Chondrocyte (in vitro differentiated cells): Measurements from ENCODE around the gene CDIPT. TPM values are rescaled to one million over a fixed set of nuclear protein-coding genes. Genes with fewer than 3 reads are reported as not detected.
A peak's percentile ranks its signal among the peaks of the same experiment; 100 is the strongest.

Source experiments
- DNase-seq: peaks from one replicate; pipeline ENCODE4 v3.0.0; 2021; ENCODE audit warnings: mixed read lengths, low spot score
- H3K27ac Mint-ChIP-seq: one replicate; pipeline ENCODE4 v1.8.0; 2021; ENCODE audit warnings: mild to moderate bottlenecking, moderate library complexity, mixed read lengths; ENCODE audit not compliant: unreplicated experiment
- H3K27me3 Mint-ChIP-seq: 2 replicates; pipeline ENCODE4 v1.8.0; 2021; ENCODE audit warnings: low read depth, mixed read lengths
- H3K36me3 Mint-ChIP-seq: 2 replicates; pipeline ENCODE4 v1.8.0; 2021; ENCODE audit warnings: low read depth, mixed read lengths
- H3K4me1 Mint-ChIP-seq: 2 replicates; pipeline ENCODE4 v1.8.0; 2021; ENCODE audit warnings: low read depth, mild to moderate bottlenecking, mixed read lengths
- H3K4me3 Mint-ChIP-seq: one replicate; pipeline ENCODE4 v1.8.0; 2021; ENCODE audit warnings: mild to moderate bottlenecking, moderate library complexity, mixed read lengths; ENCODE audit not compliant: unreplicated experiment
- H3K9me3 Mint-ChIP-seq: 2 replicates; pipeline ENCODE4 v1.8.0; 2021; ENCODE audit warnings: low read depth, mixed read lengths
- total RNA-seq: library from RNA; stranded (reverse); gene quantifications from 3 replicates; pipeline ENCODE4 v1.2.1, GENCODE V29; 2021
- TF ChIP-seq, protein P1 (sequence below): fragments of 200-600 bp; sonication (generic); IDR thresholded peaks from 2 replicates; pipeline ENCODE4 v1.5.0; 2021; ENCODE audit warnings: antibody characterized with exemption, mild to moderate bottlenecking, moderate library complexity

The CDIPT gene
- total RNA-seq, 1 donor from 2014 or later = 79.7 TPM

GRCh38 chr16:29909391-29909790 lies 46.4 kb upstream of the CDIPT start:
- DNase-seq = no peak
- no peaks in the 10 kb centered on the region for H3K9me3 Mint-ChIP-seq
- H3K27me3 Mint-ChIP-seq = no peaks in the 10 kb centered on the region
- no peak overlapping the region for H3K27ac Mint-ChIP-seq
- TF ChIP-seq, protein P1, sequence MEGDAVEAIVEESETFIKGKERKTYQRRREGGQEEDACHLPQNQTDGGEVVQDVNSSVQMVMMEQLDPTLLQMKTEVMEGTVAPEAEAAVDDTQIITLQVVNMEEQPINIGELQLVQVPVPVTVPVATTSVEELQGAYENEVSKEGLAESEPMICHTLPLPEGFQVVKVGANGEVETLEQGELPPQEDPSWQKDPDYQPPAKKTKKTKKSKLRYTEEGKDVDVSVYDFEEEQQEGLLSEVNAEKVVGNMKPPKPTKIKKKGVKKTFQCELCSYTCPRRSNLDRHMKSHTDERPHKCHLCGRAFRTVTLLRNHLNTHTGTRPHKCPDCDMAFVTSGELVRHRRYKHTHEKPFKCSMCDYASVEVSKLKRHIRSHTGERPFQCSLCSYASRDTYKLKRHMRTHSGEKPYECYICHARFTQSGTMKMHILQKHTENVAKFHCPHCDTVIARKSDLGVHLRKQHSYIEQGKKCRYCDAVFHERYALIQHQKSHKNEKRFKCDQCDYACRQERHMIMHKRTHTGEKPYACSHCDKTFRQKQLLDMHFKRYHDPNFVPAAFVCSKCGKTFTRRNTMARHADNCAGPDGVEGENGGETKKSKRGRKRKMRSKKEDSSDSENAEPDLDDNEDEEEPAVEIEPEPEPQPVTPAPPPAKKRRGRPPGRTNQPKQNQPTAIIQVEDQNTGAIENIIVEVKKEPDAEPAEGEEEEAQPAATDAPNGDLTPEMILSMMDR = no peak
- no peak overlapping the region for H3K4me3 Mint-ChIP-seq
- peaks cover 2% of the 10 kb centered on the region for H3K36me3 Mint-ChIP-seq
- H3K4me1 Mint-ChIP-seq = no peaks in the 10 kb centered on the region

DNA sequence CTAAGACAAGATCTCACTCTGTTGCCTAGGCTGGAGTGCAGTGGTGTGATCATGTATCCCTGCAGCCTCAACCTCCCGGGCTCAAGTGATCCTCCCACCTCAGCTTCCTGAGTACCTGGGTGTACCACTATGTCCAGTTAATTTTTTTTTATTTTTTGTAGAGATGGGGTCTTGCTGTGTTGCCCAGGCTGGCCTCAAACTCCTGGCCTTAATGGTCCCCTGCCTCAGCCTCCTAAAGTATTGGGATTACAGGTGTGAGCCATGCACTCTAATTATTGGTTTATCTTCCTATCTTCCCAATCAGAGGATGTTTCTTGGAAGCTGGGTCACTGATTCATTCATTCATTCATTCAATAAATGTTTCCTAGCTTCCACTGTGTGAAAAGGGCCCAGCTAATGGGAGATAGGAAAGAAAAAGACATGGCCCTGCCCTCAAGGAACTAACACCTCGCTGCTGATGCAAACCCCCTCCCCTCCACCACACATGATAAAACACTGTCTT lies 45.7 kb upstream of the CDIPT start:
- H3K27ac Mint-ChIP-seq = no peak overlapping the region

GRCh38 chr16:29907973-29908372 lies 44.9 kb upstream of the CDIPT start:
- Mint-ChIP-seq H3K4me1 (no peaks in the 10 kb centered on the region), H3K27me3 (no peaks in the 10 kb centered on the region), H3K27ac (no peak overlapping the region), H3K36me3 (no peaks in the 10 kb centered on the region), H3K9me3 (no peaks in the 10 kb centered on the region), H3K4me3 (no peak overlapping the region)
- peak; percentile 21 for DNase-seq
- TF ChIP-seq, protein P1 = no peak

More for the DNA sequence above, 45.7 kb upstream of the CDIPT start:
- H3K36me3 Mint-ChIP-seq = peaks cover 2% of the 10 kb centered on the region
- TF ChIP-seq, protein P1 = no peak
- no peaks in the 10 kb centered on the region for H3K27me3 Mint-ChIP-seq
- H3K9me3 Mint-ChIP-seq = no peaks in the 10 kb centered on the region
- no peak overlapping the region for H3K4me3 Mint-ChIP-seq
- DNase-seq = peak; percentile 2
- H3K4me1 Mint-ChIP-seq = no peaks in the 10 kb centered on the region

DNA sequence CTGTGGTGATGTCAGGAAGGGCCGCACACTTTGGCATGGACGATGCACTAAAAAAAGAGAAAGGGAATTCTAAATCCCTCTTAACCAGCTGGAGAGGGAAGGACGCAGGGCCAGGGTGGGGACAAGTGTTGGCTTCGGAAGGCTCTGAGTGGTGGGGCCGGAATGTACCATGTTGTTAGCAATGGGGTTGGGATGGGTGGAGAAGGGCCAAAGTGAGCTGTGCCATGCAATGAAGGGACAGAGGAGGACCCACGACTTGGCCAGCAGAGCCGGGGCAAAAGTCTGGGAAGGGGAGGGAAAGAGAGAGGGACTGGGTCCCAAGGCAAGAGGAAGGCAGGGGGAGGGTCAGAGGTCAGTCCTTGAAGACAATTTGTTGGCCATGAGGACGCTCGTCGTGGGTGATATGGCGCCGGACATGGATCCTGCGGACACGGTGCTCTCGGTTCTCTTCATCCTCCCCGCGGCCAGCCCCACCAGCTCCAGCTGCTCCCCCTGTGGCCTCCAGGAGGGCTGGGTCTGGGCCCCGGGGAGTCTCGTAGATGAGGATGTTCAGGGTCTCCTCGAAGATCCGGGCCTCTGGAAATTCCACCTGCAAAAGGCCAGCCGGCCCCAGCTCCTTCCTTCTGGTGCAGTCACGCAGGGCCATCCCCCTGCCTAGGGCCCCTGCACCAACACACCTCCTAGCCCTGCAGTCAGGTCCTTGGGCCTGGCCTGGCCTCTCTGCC lies 43.7 kb upstream of the CDIPT start:
- TF ChIP-seq, protein P1 = no peak
- H3K36me3 Mint-ChIP-seq = no peaks in the 10 kb centered on the region
- H3K4me3 Mint-ChIP-seq = no peak overlapping the region
- peaks cover 4% of the 10 kb centered on the region for H3K4me1 Mint-ChIP-seq
- H3K27me3 Mint-ChIP-seq = no peaks in the 10 kb centered on the region
- no peak overlapping the region for H3K27ac Mint-ChIP-seq
- peak; percentile 86 for DNase-seq
- H3K9me3 Mint-ChIP-seq = no peaks in the 10 kb centered on the region

- H3K4me1 Mint-ChIP-seq = peaks cover 6% of the 10 kb centered on the region
- TF ChIP-seq, protein P1 = no peak
- peak; percentile 46 for DNase-seq
- no peak overlapping the region for H3K4me3 Mint-ChIP-seq
- no peaks in the 10 kb centered on the region for H3K36me3 Mint-ChIP-seq
- H3K27ac Mint-ChIP-seq = no peak overlapping the region
- H3K27me3 Mint-ChIP-seq = no peaks in the 10 kb centered on the region
- H3K9me3 Mint-ChIP-seq = no peaks in the 10 kb centered on the region
Measured at GRCh38 chr16:29905668-29906067, 42.6 kb upstream of the CDIPT start.
